Mesenchymal stem cell (in vitro differentiated cells and primary cell): Measurements from ENCODE around the gene MAPK13.
A peak's percentile ranks its signal among the peaks of the same experiment; 100 is the strongest.

Experiments
- DNase-seq: peaks from one replicate; pipeline ENCODE4 v3.0.0-alpha.2; 2013
- H2AFZ ChIP-seq: one replicate; pipeline ENCODE4 v1.6.1; 2013; ENCODE audit warnings: low read depth, mild to moderate bottlenecking, control low read depth, inconsistent platforms, low read length, moderate library complexity
- H2AK5ac ChIP-seq: 2 replicates; pipeline ENCODE4 v1.6.1; 2013; ENCODE audit warnings: low read length, moderate library complexity, mild to moderate bottlenecking, inconsistent platforms; ENCODE audit not compliant: severe bottlenecking
- H2BK120ac ChIP-seq: one replicate; pipeline ENCODE4 v1.6.1; 2013; ENCODE audit warnings: low read depth, mild to moderate bottlenecking, inconsistent platforms, low read length, moderate library complexity
- H2BK12ac ChIP-seq, 2 experiments: one replicate each; pipeline ENCODE4 v1.6.1; 2013; ENCODE audit warnings: inconsistent platforms in 2 of 2, low read length in 2 of 2, mild to moderate bottlenecking in 2 of 2, moderate library complexity in 2 of 2, control low read depth in 1 of 2
- H2BK15ac ChIP-seq: one replicate; pipeline ENCODE4 v1.6.1; 2013; ENCODE audit warnings: mild to moderate bottlenecking, low read depth, inconsistent platforms; ENCODE audit not compliant: poor library complexity, severe bottlenecking
- H2BK5ac ChIP-seq: 2 replicates; pipeline ENCODE4 v1.6.1; 2013; ENCODE audit warnings: low read depth, mild to moderate bottlenecking, low read length, control low read depth, inconsistent platforms; ENCODE audit not compliant: poor library complexity, severe bottlenecking
- H3K14ac ChIP-seq, 2 experiments: one replicate each; pipeline ENCODE4 v1.6.1; 2013; ENCODE audit warnings: inconsistent platforms in 2 of 2, low read length in 2 of 2, control low read depth in 1 of 2, mild to moderate bottlenecking in 1 of 2, moderate library complexity in 1 of 2
- H3K18ac ChIP-seq, 2 experiments: one replicate each; pipeline ENCODE4 v1.6.1; 2013; ENCODE audit warnings: inconsistent platforms in 2 of 2, low read length in 2 of 2, control low read depth in 1 of 2, low read depth in 1 of 2, mild to moderate bottlenecking in 1 of 2
- H3K23ac ChIP-seq, 2 experiments: one replicate each; pipeline ENCODE4 v1.6.1; 2013; ENCODE audit warnings: inconsistent platforms in 2 of 2, low read length in 2 of 2, mild to moderate bottlenecking in 2 of 2, moderate library complexity in 2 of 2, control low read depth in 1 of 2
- H3K27ac ChIP-seq: 2 replicates; pipeline ENCODE4 v1.5.1; 2013; ENCODE audit warnings: mild to moderate bottlenecking, moderate library complexity, low read length, control low read depth, inconsistent platforms; ENCODE audit not compliant: poor library complexity, severe bottlenecking
- H3K27me3 ChIP-seq, 2 experiments: 2 replicates each; pipeline versions ENCODE4 v1.6.1 to v1.7.0; 2013; ENCODE audit warnings: low read length in 2 of 2, mild to moderate bottlenecking in 2 of 2, moderate library complexity in 2 of 2, control low read depth in 1 of 2, inconsistent platforms in 1 of 2; ENCODE audit not compliant: control insufficient read depth in 1 of 2, insufficient read depth in 1 of 2
- H3K36me3 ChIP-seq, 2 experiments: 2 replicates each; pipeline versions ENCODE4 v1.6.1 to v1.7.0; 2013; ENCODE audit warnings: low read length in 2 of 2, control low read depth in 1 of 2, inconsistent platforms in 1 of 2, low read depth in 1 of 2, mild to moderate bottlenecking in 1 of 2; ENCODE audit not compliant: insufficient read depth in 2 of 2, control insufficient read depth in 1 of 2
- H3K4ac ChIP-seq, 2 experiments: one replicate each; pipeline ENCODE4 v1.6.1; 2013; ENCODE audit warnings: inconsistent platforms in 2 of 2, low read length in 2 of 2, mild to moderate bottlenecking in 2 of 2, moderate library complexity in 2 of 2, control low read depth in 1 of 2, low read depth in 1 of 2
- H3K4me1 ChIP-seq: 2 replicates; pipeline ENCODE4 v1.6.1; 2013; ENCODE audit warnings: low read depth, low read length, control low read depth; ENCODE audit not compliant: control insufficient read depth, insufficient read depth
- H3K4me2 ChIP-seq: 2 replicates; pipeline ENCODE4 v1.6.1; 2013; ENCODE audit warnings: low read length, mild to moderate bottlenecking, inconsistent platforms; ENCODE audit not compliant: poor library complexity, severe bottlenecking
- H3K4me3 ChIP-seq, 2 experiments: 2 replicates each; pipeline versions ENCODE4 v1.5.1 to v1.7.0; 2013; ENCODE audit warnings: low read length in 2 of 2, mild to moderate bottlenecking in 2 of 2, control low read depth in 1 of 2, low read depth in 1 of 2; ENCODE audit not compliant: insufficient read depth in 1 of 2
- H3K79me1 ChIP-seq: replicated peaks from 2 replicates; pipeline ENCODE4 v1.6.1; 2013; ENCODE audit warnings: mild to moderate bottlenecking, control low read depth, low read length, inconsistent platforms; ENCODE audit not compliant: poor library complexity, severe bottlenecking
- H3K9ac ChIP-seq: 2 replicates; pipeline ENCODE4 v1.7.0; 2013; ENCODE audit warnings: mild to moderate bottlenecking, low read length, moderate library complexity
- H3K9me3 ChIP-seq: 2 replicates; pipeline ENCODE4 v1.7.0; 2013; ENCODE audit warnings: mild to moderate bottlenecking, low read length; ENCODE audit not compliant: control insufficient read depth
- H4K8ac ChIP-seq: one replicate; pipeline ENCODE4 v1.6.1; 2013; ENCODE audit warnings: inconsistent platforms, mild to moderate bottlenecking, low read length, moderate library complexity
- H4K91ac ChIP-seq: one replicate; pipeline ENCODE4 v1.6.1; 2013; ENCODE audit warnings: mild to moderate bottlenecking, low read length, inconsistent platforms
- WGBS: methylation state at CpG from one replicate; pipeline ENCODE4 v1.1.7; 2013; ENCODE audit warnings: mixed read lengths; 5-methylcytosine and 5-hydroxymethylcytosine counted together

MAPK13 gene

GRCh38 chr6:36098253-36098919 lies 31.9 kb upstream of the MAPK13 start:
- Histone ChIP-seq H3K4me1 (no peaks in the 10 kb centered on the region), H3K23ac (no peak overlapping the region), H2AK5ac (no peak overlapping the region), H2BK5ac (no peak overlapping the region), H2BK120ac (no peak overlapping the region), H3K79me1 (peaks cover 13% of the 10 kb centered on the region), H3K27me3 (no peaks in the 10 kb centered on the region), H3K9me3 (no peaks in the 10 kb centered on the region), H3K9ac (peak overlapping the region; percentile 44), H2AFZ (no peak overlapping the region), H3K4me2 (no peak overlapping the region), H3K14ac (no peak overlapping the region), H3K36me3 (peaks cover 15 to 46% of the 10 kb centered on the region in 2 experiments), H2BK12ac (no peak overlapping the region), H3K18ac (no peak overlapping the region), H3K27ac (no peak overlapping the region), H4K91ac (no peak overlapping the region), H3K4ac (no peak overlapping the region), H2BK15ac (no peak overlapping the region), H4K8ac (no peak overlapping the region), H3K4me3 (no peak overlapping the region)
- WGBS = 30% methylated on average over 1 of the region's 3 CpGs
- no peak for DNase-seq

DNA sequence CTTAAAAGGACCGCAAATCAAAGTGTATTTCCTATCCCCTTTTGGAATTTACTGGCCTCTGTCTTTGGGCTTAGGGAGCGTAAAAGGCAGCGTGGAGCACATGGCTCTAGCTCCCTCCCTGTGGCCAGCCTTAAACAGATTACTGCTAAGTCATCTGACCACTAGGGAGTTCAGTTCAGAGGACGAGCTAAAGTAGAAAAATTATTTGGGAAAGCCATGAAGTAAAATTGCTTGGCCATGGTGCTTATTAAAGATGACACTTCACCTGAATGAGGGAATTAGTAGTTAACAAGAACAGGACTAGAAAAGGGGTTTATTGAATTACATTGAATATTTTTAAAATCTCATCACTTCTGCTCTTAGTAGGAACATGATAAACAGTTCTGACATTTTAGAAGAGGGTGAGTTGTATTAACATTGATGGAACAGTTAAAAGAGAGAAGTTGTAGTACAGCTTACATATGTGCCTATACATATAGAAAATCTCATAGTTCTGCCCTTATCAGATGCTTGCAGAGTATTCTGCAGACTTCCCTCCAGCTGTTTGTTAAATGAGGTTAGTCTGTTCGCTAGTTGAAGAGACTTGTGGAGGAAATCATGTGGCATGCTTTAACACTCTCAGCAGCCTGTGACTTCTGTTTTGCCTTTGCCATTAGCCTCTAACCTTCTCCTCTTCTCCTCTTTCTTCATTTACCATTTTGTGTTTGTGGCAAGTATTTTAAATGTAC lies 31.2 kb upstream of the MAPK13 start:
- H4K8ac ChIP-seq = no peak overlapping the region
- no peak overlapping the region for H3K27ac ChIP-seq
- no peak overlapping the region for H2BK5ac ChIP-seq
- H2AK5ac ChIP-seq = no peak overlapping the region
- H4K91ac ChIP-seq = no peak overlapping the region
- H3K27me3 ChIP-seq = no peaks in the 10 kb centered on the region
- H3K23ac ChIP-seq = no peak overlapping the region
- H3K4me3 ChIP-seq = no peak overlapping the region
- no peak overlapping the region for H2AFZ ChIP-seq
- WGBS = 67% methylated on average over 4 of the region's 5 CpGs
- H2BK15ac ChIP-seq = no peak overlapping the region
- DNase-seq = peak; percentile 45
- H3K14ac ChIP-seq = no peak overlapping the region
- H3K4me2 ChIP-seq = no peak overlapping the region
- H3K36me3 ChIP-seq = peaks cover 19 to 53% of the 10 kb centered on the region in 2 experiments
- peaks cover 20% of the 10 kb centered on the region for H3K79me1 ChIP-seq
- H3K4me1 ChIP-seq = no peaks in the 10 kb centered on the region
- H3K18ac ChIP-seq = no peak overlapping the region
- no peak overlapping the region for H2BK120ac ChIP-seq
- no peak overlapping the region for H2BK12ac ChIP-seq
- no peak overlapping the region for H3K4ac ChIP-seq
- no peaks in the 10 kb centered on the region for H3K9me3 ChIP-seq
- peak overlapping the region; percentile 44 for H3K9ac ChIP-seq

DNA sequence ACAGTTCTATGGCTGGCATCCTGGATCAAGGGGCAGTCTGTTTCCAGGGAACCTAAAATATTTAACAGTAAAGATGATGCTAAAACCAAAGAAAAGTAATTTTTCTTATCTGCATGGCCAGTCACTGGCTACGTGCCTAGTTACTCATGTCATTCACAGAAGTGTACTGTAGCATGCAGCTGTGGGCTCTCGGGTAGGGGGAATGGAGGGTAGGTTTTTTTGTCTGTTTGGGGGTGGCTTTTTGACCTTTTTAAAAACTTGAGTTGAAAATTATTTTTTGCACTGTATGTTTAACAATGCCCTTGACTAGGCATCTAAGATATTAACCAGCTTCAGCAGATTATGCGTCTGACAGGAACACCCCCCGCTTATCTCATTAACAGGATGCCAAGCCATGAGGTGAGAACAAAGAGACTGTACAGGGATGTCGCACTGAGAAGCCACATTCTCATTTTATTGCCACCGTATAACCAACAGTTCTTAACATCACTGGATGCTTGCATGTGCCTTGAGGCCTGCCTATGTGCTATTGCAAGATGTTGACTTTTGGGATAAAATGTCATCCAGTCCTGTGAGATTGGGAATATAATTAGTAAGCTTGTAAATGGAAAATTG lies 30.3 kb upstream of the MAPK13 start:
- 85% methylated on average over 6 of the region's 6 CpGs for WGBS
- no peak overlapping the region for H2AFZ ChIP-seq

GRCh38 chr6:36101691-36102090 lies 28.6 kb upstream of the MAPK13 start:
- Histone ChIP-seq H3K9me3 (no peaks in the 10 kb centered on the region), H4K91ac (no peak overlapping the region), H3K23ac (no peak overlapping the region), H3K4me3 (no peak overlapping the region), H4K8ac (peak overlapping the region; percentile 17), H3K4ac (no peak overlapping the region), H2BK15ac (no peak overlapping the region), H3K4me2 (no peak overlapping the region), H2BK120ac (no peak overlapping the region), H2BK12ac (no peak overlapping the region), H2AK5ac (no peak overlapping the region), H3K14ac (no peak overlapping the region), H3K4me1 (no peaks in the 10 kb centered on the region), H3K79me1 (peaks cover 21% of the 10 kb centered on the region), H3K9ac (no peak overlapping the region), H2BK5ac (no peak overlapping the region), H3K27me3 (no peaks in the 10 kb centered on the region), H3K36me3 (peaks cover 18 to 60% of the 10 kb centered on the region in 2 experiments), H3K18ac (no peak overlapping the region), H3K27ac (no peak overlapping the region), H2AFZ (no peak overlapping the region)
- no peak for DNase-seq
- 100% methylated on average over 1 of the region's 3 CpGs for WGBS

More for the DNA sequence above, 30.3 kb upstream of the MAPK13 start:
- H2BK120ac ChIP-seq = no peak overlapping the region
- no peak for DNase-seq
- H3K9me3 ChIP-seq = no peaks in the 10 kb centered on the region
- no peak overlapping the region for H3K4me3 ChIP-seq
- no peak overlapping the region for H2BK5ac ChIP-seq
- H3K36me3 ChIP-seq = peaks cover 21 to 58% of the 10 kb centered on the region in 2 experiments
- H3K14ac ChIP-seq = no peak overlapping the region
- no peak overlapping the region for H3K23ac ChIP-seq
- H3K79me1 ChIP-seq = peaks cover 24% of the 10 kb centered on the region
- no peak overlapping the region for H4K8ac ChIP-seq
- no peak overlapping the region for H3K18ac ChIP-seq
- no peak overlapping the region for H3K4ac ChIP-seq
- no peak overlapping the region for H2BK12ac ChIP-seq
- no peak overlapping the region for H2BK15ac ChIP-seq
- H3K9ac ChIP-seq = no peak overlapping the region
- H4K91ac ChIP-seq = no peak overlapping the region
- no peaks in the 10 kb centered on the region for H3K27me3 ChIP-seq
- H3K27ac ChIP-seq = no peak overlapping the region
- no peaks in the 10 kb centered on the region for H3K4me1 ChIP-seq
- H3K4me2 ChIP-seq = no peak overlapping the region
- no peak overlapping the region for H2AK5ac ChIP-seq
